Stimulated activated CD4-positive, alpha-beta T cell treated with anti-CD3 and anti-CD28 coated beads, Interleukin-1b, Interleukin-23, amount 100 ng/mL, for 48 hours (primary cell): ENCODE results near the gene RPUSD4.

ENCODE experiments used
- DNase-seq: peaks from one replicate; pipeline ENCODE4 v3.0.0-alpha.2; 2020

Gene RPUSD4

GRCh38 chr11:126212089-126212660 lies 725 bp upstream of the RPUSD4 start:
- no peak for DNase-seq

DNA sequence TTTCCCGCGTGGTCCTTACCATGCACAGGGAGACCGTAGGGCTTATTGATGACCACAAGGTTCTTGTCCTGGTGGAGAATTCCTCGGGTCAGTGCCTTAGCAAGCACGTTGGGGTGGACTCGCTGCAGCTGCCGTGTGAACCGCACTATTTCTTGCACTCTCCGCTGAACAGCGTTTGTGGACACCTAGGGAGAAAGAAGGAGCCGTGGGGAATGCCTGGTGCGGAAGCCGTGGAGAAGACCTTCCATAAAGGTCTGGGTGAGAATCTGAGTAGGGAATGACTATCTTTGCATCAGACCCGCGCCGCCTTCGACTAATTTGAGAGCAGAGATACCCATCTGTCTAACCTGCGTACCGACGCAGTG lies 597 bp downstream of the RPUSD4 start:
- no peak for DNase-seq

DNA sequence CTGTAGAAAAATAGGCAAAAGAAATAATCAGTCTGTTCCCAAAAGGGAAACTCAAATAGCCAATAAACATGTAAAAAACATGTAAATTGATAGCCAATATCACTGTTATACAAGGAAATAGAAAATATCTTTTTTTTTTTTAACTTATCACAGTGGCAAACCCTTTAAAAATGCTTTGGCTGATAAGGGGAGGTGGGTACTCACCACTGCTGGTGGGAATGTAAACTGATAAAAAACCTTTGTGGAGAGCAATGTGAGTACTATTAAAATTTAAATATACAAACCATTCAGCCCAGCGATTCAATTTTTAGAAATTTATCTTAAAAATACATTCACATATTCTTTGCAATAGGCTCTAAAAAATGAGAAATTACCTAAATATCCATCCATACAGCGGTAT lies 3.6 kb downstream of the RPUSD4 start:
- no peak for DNase-seq

DNA sequence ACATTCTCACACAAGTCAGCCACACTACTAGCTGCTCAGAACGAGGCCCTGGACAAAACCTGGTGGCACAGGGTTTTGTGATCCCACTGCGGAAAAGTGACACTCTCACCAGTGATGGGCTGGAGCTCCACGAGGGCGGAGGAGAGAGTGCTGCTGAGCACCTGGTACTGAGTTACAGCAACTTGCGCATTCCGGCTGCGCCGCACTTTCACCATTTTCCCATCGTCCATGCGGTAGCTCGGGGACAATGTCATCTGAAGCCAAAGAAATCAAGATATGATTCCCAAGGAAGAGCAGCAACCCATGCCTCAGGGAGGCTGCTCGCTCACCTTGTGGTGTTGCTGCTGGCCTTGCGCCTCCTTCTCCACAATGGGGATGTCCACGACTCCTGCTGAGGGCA lies 6.1 kb downstream of the RPUSD4 start:
- DNase-seq: no peak

GRCh38 chr11:126202646-126203359 lies 8.6 kb downstream of the RPUSD4 start:
- DNase-seq: no peak

DNA sequence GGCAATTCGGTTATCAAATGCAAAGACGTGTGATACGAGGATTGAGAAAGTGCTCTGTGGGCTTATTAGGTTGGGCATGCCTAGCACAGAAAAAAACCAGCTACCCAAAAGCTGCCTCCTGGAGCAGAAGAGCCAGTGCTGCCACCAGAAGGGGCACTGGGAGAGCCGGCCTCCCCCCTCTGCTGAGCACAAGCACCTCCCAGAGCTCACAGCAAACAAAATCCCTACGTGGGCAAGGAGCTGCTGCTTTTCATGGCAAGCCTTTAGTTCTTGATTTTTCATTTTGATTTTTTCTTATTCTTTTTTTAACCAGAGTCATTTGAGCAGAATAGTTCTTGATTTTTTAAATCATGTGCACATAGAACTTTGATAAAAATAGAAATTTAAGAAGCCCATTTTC lies 12.8 kb downstream of the RPUSD4 start:
- DNase-seq: no peak

- DNase-seq: no peak
Observed at GRCh38 chr11:126197277-126197939, 14.0 kb downstream of the RPUSD4 start.

- DNase-seq: no peak
Observed at GRCh38 chr11:126195119-126195518, 16.3 kb downstream of the RPUSD4 start.

GRCh38 chr11:126194121-126194543 lies 17.3 kb downstream of the RPUSD4 start:
- no peak for DNase-seq

- no peak for DNase-seq
Observed at GRCh38 chr11:126193038-126193478, 18.4 kb downstream of the RPUSD4 start.

DNA sequence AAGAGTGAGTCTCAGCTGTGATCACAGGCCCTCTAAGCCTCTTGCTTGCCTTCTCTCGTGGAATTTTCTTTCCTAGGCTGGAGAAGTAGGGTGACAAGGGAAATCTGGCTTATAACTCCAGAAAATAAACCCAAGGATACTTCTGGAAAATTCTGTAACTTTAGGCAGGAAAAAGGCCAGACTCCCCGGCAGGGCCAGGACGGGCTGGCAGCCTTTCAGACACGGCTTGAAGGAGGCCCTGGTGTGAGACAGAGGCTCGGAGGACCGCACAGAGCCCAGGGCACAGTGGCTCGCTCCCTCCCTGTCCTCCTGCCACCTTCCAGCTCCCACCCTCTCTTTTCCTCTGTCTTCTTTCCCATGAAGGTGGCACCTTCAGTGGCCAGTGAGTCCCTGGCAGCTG lies 19.1 kb downstream of the RPUSD4 start:
- DNase-seq: no peak

- DNase-seq: no peak
Observed at GRCh38 chr11:126191379-126192073, 19.9 kb downstream of the RPUSD4 start.

GRCh38 chr11:126190792-126191191 lies 20.7 kb downstream of the RPUSD4 start:
- no peak for DNase-seq

- no peak for DNase-seq
Observed at GRCh38 chr11:126189109-126189929, 22.1 kb downstream of the RPUSD4 start.

DNA sequence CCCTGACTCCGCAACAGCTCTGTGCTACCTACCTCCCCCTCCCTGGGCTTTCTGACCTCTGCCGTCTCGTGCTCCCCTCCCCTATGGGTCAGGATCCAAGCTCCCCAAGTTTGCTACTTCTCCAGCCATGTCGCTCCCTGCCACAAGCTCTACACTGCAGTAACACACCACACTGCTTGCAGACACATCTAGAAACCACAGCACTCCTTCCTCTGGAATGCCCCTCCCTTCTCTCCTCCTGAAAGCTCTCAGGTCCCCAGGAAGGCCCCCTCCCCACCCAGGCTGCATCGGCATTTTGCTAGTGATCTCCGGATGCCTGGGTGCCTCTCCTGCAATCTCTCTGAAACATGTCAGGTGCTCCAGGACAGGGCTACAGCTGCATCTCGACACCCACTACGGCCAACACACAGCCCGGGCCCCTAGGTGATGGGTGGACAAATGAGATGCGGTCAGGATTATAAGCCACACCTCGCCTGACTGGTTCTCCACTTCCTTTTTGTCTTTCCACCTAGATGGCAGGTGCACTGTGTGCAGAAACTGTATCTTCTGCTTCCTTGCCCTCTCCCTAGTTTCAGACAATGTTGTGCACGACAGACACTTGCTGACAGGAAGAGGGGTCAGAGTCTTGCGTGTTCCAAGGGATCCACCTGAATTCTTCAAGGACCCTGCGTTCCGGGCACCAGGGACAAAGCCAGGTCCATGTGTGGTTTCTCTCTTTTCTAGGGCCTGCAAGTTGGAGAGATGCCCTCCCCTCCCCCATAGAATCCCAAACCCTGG lies 22.9 kb downstream of the RPUSD4 start:
- DNase-seq: no peak

DNA sequence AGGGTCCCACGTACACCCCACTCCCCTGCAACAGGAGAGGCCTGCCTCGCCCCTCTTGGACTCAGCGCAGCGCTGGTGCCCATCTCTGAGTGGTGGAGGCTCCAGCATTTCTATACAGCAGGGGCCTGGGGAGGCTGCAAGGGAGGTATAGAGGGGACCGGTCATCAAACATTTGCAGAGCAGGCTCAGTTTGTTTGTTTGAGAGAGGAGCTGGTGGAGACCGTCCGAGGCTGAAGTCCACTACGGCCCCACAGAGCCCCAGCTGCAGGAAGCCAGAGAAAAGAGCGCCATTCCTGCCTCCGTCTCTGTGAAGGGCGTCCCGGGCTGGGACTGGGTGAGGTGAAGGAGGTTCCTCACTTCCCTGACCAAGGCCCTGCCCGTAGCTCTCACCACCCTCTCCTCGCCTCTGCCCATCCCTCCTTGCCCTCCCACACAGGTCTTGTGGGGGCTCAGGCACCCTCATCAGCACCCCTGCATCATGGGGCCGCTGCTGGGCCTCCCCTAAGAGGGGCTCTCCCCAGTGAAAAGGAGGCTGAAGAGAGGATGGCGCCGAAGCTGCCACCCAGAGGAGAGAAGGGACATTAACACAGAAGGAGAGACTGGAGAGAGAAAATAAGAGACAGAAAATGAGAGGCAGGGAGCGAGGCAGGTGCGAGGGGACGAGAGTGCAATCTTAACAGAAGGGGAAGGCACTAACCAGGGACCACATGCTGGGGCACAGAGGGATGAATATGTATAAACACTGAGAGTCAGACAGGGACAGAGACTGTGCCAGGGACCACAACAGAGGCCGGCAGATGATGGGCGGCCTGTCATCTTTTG lies 24.5 kb downstream of the RPUSD4 start:
- DNase-seq: no peak

DNA sequence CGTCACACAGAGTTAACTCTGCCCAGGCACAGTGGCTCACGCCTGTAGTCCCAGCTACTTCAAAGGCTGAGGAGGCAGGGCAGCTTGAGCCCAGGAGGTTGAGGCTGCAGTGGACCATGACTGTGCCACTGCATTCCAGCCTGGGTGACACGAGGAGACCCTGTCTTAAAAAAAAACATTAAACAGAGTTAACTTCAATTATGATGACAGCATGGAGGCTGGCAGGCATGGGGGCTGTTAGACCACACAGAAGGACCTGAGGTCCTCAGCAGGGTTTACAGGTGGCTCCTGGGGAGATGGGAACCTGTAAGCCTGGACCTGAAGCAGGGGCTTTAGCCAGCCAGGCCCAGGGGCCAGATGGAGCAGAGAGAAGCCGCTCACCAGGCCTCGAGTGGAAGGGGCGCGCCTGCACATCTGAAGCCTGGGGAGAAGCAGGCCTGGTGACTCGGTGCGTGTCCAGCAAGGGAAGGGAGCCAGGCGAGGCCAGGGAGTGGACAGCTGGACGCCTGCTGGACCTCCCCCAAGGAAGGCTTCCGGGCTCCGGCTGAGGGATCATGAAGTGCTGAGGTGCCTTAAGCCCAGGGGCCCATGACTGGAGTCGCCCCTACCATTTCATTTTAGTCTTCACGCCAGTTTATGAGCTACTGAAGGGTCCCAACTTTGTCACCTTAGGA lies 25.3 kb downstream of the RPUSD4 start:
- no peak for DNase-seq

DNA sequence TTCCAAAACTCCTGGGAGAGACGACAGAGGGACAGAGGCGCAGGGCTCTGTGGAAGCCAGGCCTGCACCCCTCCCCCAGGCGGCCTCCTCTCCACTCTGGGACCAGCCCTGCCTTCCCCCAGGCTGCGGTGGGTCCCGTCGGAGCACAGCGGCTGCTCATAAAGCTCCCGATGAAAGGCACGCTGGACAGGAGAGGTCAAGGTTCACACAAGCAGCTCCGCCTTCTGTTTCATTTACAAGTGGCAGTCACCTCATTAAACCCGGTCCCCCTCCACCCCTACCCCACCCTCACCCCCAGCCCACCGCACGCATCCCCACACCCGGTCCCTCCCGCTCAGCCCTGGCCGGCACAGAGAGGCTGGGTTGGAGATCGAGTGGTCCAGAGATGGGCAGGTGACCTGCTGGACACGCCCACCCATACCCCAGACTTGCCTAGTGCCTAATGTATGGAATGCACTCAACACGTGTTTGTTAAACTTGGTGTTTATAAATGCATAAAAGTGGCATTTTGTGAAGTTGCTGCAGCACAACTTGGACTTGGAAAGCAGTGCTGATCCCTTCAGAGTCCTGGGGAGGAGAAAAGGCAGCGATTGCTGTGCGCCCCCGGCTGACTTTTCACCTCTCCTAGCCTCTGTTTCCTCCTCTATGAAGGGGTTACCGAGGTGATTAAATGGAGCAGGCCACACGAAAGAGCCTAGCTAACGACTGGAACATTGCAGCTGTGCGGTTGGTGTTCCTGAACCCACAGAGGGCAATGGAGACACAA lies 26.0 kb downstream of the RPUSD4 start:
- no peak for DNase-seq

GRCh38 chr11:126182787-126183445 lies 28.5 kb downstream of the RPUSD4 start:
- no peak for DNase-seq
